Measurements from ENCODE around the gene CFAP251.
"Not testable (repeated sequence)": the region's sequence is repeated elsewhere in the genome, so short reads cannot be mapped to it uniquely, and the experiment has no call there.

CFAP251 gene

GRCh38 chr12:121911824-121912585, 6.4 kb upstream of the CFAP251 start:
- DNase-seq, result no peak

- DNase-seq, result no peak
These were observed 2.5 kb upstream of the CFAP251 start for GRCh38 chr12:121915841-121916321.

GRCh38 chr12:121916719-121917118, 1.7 kb upstream of the CFAP251 start:
- no peak for DNase-seq

- DNase-seq, result no peak
These were observed 267 bp downstream of the CFAP251 start for GRCh38 chr12:121918679-121919038.

GRCh38 chr12:121921066-121921465, 2.7 kb downstream of the CFAP251 start:
- no peak for DNase-seq

- no peak for DNase-seq
These were observed 6.9 kb downstream of the CFAP251 start for GRCh38 chr12:121925358-121925695.

GRCh38 chr12:121926874-121927706, 8.7 kb downstream of the CFAP251 start:
- DNase-seq, result no peak

- no peak for DNase-seq
These were observed 9.4 kb downstream of the CFAP251 start for GRCh38 chr12:121927813-121928212.

GRCh38 chr12:121929545-121929944, 11.2 kb downstream of the CFAP251 start:
- DNase-seq, result not testable (repeated sequence)

- no peak for DNase-seq
These were observed 12.5 kb downstream of the CFAP251 start for GRCh38 chr12:121930862-121931261.

GRCh38 chr12:121932176-121932536, 13.8 kb downstream of the CFAP251 start:
- DNase-seq, result no peak

GRCh38 chr12:121932914-121933521, 14.6 kb downstream of the CFAP251 start:
- no peak for DNase-seq

GRCh38 chr12:121933522-121934308, 15.3 kb downstream of the CFAP251 start:
- no peak for DNase-seq

- no peak for DNase-seq
These were observed 15.9 kb downstream of the CFAP251 start for GRCh38 chr12:121934309-121934664.

GRCh38 chr12:121937654-121938053, 19.3 kb downstream of the CFAP251 start:
- no peak for DNase-seq

GRCh38 chr12:121939186-121939585, 20.8 kb downstream of the CFAP251 start:
- no peak for DNase-seq

- no peak for DNase-seq
These were observed 21.8 kb downstream of the CFAP251 start for GRCh38 chr12:121939992-121940766.

GRCh38 chr12:121942145-121942718, 23.8 kb downstream of the CFAP251 start:
- no peak for DNase-seq

GRCh38 chr12:121943926-121944325, 25.5 kb downstream of the CFAP251 start:
- DNase-seq, result no peak

- DNase-seq, result no peak
These were observed 28.1 kb downstream of the CFAP251 start for GRCh38 chr12:121946313-121947025.

- no peak for DNase-seq
These were observed 29.6 kb downstream of the CFAP251 start for GRCh38 chr12:121947981-121948380.
